Thyroid gland (tissue), 4 donors: ENCODE results near the gene C19orf38.

Experiments
- POLR2A ChIP-seq, 2 donors: fragments of 450-650 bp; IDR thresholded peaks; one replicate each; pipeline ENCODE4 v1.6.1; 2017; ENCODE audit warnings: antibody characterized with exemption in 2 of 2, mild to moderate bottlenecking in 2 of 2, moderate library complexity in 1 of 2
- TF ChIP-seq, protein P1 (sequence below), 6 experiments: fragments of 200-600 bp in 3 of 6; fragments of 450-650 bp in 3 of 6; sonication (generic) in 3 of 6; IDR thresholded peaks; one replicate each; pipeline ENCODE4 v1.5.1; 2016 to 2019; ENCODE audit warnings: antibody characterized with exemption in 6 of 6, mild to moderate bottlenecking in 2 of 6, inconsistent platforms in 1 of 6, moderate library complexity in 1 of 6

GRCh38 chr19:10894911-10895213 lies 46.6 kb downstream of the C19orf38 start:
- no peak for TF ChIP-seq POLR2A (IDR thresholded peaks at IDR 0.05)
- TF ChIP-seq, protein P1, sequence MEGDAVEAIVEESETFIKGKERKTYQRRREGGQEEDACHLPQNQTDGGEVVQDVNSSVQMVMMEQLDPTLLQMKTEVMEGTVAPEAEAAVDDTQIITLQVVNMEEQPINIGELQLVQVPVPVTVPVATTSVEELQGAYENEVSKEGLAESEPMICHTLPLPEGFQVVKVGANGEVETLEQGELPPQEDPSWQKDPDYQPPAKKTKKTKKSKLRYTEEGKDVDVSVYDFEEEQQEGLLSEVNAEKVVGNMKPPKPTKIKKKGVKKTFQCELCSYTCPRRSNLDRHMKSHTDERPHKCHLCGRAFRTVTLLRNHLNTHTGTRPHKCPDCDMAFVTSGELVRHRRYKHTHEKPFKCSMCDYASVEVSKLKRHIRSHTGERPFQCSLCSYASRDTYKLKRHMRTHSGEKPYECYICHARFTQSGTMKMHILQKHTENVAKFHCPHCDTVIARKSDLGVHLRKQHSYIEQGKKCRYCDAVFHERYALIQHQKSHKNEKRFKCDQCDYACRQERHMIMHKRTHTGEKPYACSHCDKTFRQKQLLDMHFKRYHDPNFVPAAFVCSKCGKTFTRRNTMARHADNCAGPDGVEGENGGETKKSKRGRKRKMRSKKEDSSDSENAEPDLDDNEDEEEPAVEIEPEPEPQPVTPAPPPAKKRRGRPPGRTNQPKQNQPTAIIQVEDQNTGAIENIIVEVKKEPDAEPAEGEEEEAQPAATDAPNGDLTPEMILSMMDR (IDR thresholded peaks at IDR 0.05): no peak
